Spinal cord (tissue), 10 donors: ENCODE measurements around the gene SPECC1L. TPM values are rescaled to one million over a fixed set of nuclear protein-coding genes. Genes with fewer than 3 reads are reported as not detected.

Experiments
- DNase-seq, 6 donors: peaks; one replicate each; pipeline versions ENCODE4 v3.0.0 to v3.0.0-alpha.2; 2013 to 2015; ENCODE audit warnings: low spot score in 6 of 6, low read depth in 4 of 6
- H3K27ac ChIP-seq: one replicate; pipeline ENCODE4 v1.5.1; 2013; ENCODE audit warnings: low read depth, low read length, control low read depth
- H3K27me3 ChIP-seq: one replicate; pipeline ENCODE4 v1.6.1; 2013; ENCODE audit warnings: low read length; ENCODE audit not compliant: control insufficient read depth, insufficient read depth
- H3K36me3 ChIP-seq: one replicate; pipeline ENCODE4 v1.6.1; 2013; ENCODE audit warnings: low read length; ENCODE audit not compliant: control insufficient read depth, insufficient read depth
- H3K4me1 ChIP-seq: one replicate; pipeline ENCODE4 v1.6.1; 2013; ENCODE audit warnings: low read length; ENCODE audit not compliant: control insufficient read depth, insufficient read depth
- H3K4me3 ChIP-seq: one replicate; pipeline ENCODE4 v1.5.1; 2013; ENCODE audit warnings: low read depth, low read length, control low read depth
- H3K9me3 ChIP-seq: one replicate; pipeline ENCODE4 v1.6.1; 2013; ENCODE audit warnings: low read length; ENCODE audit not compliant: control insufficient read depth, insufficient read depth
- WGBS: methylation state at CpG from one replicate; pipeline ENCODE4 v1.1.5; 2013; ENCODE audit warnings: missing lambda C conversion rate; ENCODE audit not compliant: insufficient coverage; 5-methylcytosine and 5-hydroxymethylcytosine counted together
- polyA plus RNA-seq, 2 donors: library from polyadenylated mRNA; unstranded; fragments of 120-200 nt; gene quantifications; one replicate each; pipeline ENCODE4 v1.2.1, GENCODE V29; 2013; ENCODE audit not compliant: insufficient read length in 2 of 2
- total RNA-seq, 2 donors: library from RNA; depleted of rRNA in 1 of 2; stranded (reverse); fragments of 120-200 nt in 1 of 2; fragments of >200 nt in 1 of 2; gene quantifications; one replicate each; pipeline versions ENCODE4 v1.2.3 to v1.2.4, GENCODE V29; 2013 to 2014
- donor health status: healthy.

Gene SPECC1L
- total and polyA plus RNA-seq, 4 donors = 37.0 to 50.5 (median 38.6) TPM

- no peak for DNase-seq
- peaks cover 36% of the 10 kb centered on the region for H3K4me1 ChIP-seq
- H3K9me3 ChIP-seq = no peaks in the 10 kb centered on the region
- H3K36me3 ChIP-seq = peaks cover 15% of the 10 kb centered on the region
- H3K27ac ChIP-seq = no peak overlapping the region
- H3K4me3 ChIP-seq = no peak overlapping the region
- 87% methylated on average over 28 of the region's 30 CpGs for WGBS
- no peaks in the 10 kb centered on the region for H3K27me3 ChIP-seq
Observed at GRCh38 chr22:24440718-24441405, 170.2 kb downstream of the SPECC1L start.

- Histone ChIP-seq H3K4me3 (no peak overlapping the region), H3K36me3 (peaks cover 15% of the 10 kb centered on the region), H3K4me1 (peaks cover 31% of the 10 kb centered on the region), H3K9me3 (no peaks in the 10 kb centered on the region), H3K27ac (no peak overlapping the region), H3K27me3 (no peaks in the 10 kb centered on the region)
- 81% methylated on average over 3 of the region's 8 CpGs for WGBS
- DNase-seq = no peak
Observed at GRCh38 chr22:24441406-24442351, 171.0 kb downstream of the SPECC1L start.

- no peaks in the 10 kb centered on the region for H3K27me3 ChIP-seq
- H3K9me3 ChIP-seq = no peaks in the 10 kb centered on the region
- 89% methylated on average over 4 of the region's 8 CpGs for WGBS
- no peak overlapping the region for H3K27ac ChIP-seq
- no peak for DNase-seq
- peaks cover 29% of the 10 kb centered on the region for H3K4me1 ChIP-seq
- H3K36me3 ChIP-seq = peaks cover 15% of the 10 kb centered on the region
- H3K4me3 ChIP-seq = no peak overlapping the region
Observed at GRCh38 chr22:24442352-24442744, 171.7 kb downstream of the SPECC1L start.

- Histone ChIP-seq H3K27me3 (no peaks in the 10 kb centered on the region), H3K4me1 (peaks cover 29% of the 10 kb centered on the region)
- DNase-seq = no peak
Observed at GRCh38 chr22:24443668-24444067, 173.0 kb downstream of the SPECC1L start.

GRCh38 chr22:24444251-24444650 is 173.6 kb downstream of the SPECC1L start:
- H3K27me3 ChIP-seq = no peaks in the 10 kb centered on the region
- H3K4me1 ChIP-seq = peaks cover 29% of the 10 kb centered on the region
- H3K27ac ChIP-seq = no peak overlapping the region
- H3K36me3 ChIP-seq = peaks cover 15% of the 10 kb centered on the region
- no peaks in the 10 kb centered on the region for H3K9me3 ChIP-seq
- 100% methylated on average over 1 of the region's 3 CpGs for WGBS
- H3K4me3 ChIP-seq = no peak overlapping the region
- no peak for DNase-seq

More at GRCh38 chr22:24443668-24444067, 173.0 kb downstream of the SPECC1L start:
- H3K27ac ChIP-seq = no peak overlapping the region
- H3K9me3 ChIP-seq = no peaks in the 10 kb centered on the region
- H3K4me3 ChIP-seq = no peak overlapping the region
- peaks cover 15% of the 10 kb centered on the region for H3K36me3 ChIP-seq

GRCh38 chr22:24444729-24445466 is 174.3 kb downstream of the SPECC1L start:
- H3K27ac ChIP-seq = no peak overlapping the region
- H3K4me3 ChIP-seq = no peak overlapping the region
- no peaks in the 10 kb centered on the region for H3K27me3 ChIP-seq
- no peaks in the 10 kb centered on the region for H3K9me3 ChIP-seq
- H3K36me3 ChIP-seq = peaks cover 15% of the 10 kb centered on the region
- DNase-seq = no peak
- peaks cover 29% of the 10 kb centered on the region for H3K4me1 ChIP-seq
- WGBS = 59% methylated on average over 10 of the region's 12 CpGs

- Histone ChIP-seq H3K27ac (no peak overlapping the region), H3K36me3 (peaks cover 14% of the 10 kb centered on the region), H3K4me1 (peaks cover 29% of the 10 kb centered on the region), H3K27me3 (no peaks in the 10 kb centered on the region), H3K4me3 (no peak overlapping the region), H3K9me3 (no peaks in the 10 kb centered on the region)
- no peak for DNase-seq
- 70% methylated on average over 10 of the region's 11 CpGs for WGBS
Observed at GRCh38 chr22:24445481-24446259, 175.0 kb downstream of the SPECC1L start.

- Histone ChIP-seq H3K9me3 (no peaks in the 10 kb centered on the region), H3K27me3 (no peaks in the 10 kb centered on the region), H3K27ac (no peak overlapping the region), H3K4me1 (peaks cover 26% of the 10 kb centered on the region), H3K4me3 (no peak overlapping the region), H3K36me3 (peaks cover 8% of the 10 kb centered on the region)
- 72% methylated on average over 2 of the region's 3 CpGs for WGBS
- no peak for DNase-seq
Observed at GRCh38 chr22:24446260-24446611, 175.6 kb downstream of the SPECC1L start.

- no peak for DNase-seq
- Histone ChIP-seq H3K27ac (no peak overlapping the region), H3K9me3 (no peaks in the 10 kb centered on the region), H3K36me3 (no peaks in the 10 kb centered on the region), H3K27me3 (no peaks in the 10 kb centered on the region), H3K4me1 (peaks cover 9% of the 10 kb centered on the region), H3K4me3 (no peak overlapping the region)
- WGBS = 14% methylated on average over 1 of the region's 1 CpG
Observed at GRCh38 chr22:24450610-24451009, 180.0 kb downstream of the SPECC1L start.
